Measurements from ENCODE around the gene CD4.
"Not testable (repeated sequence)": the region's sequence is repeated elsewhere in the genome, so short reads cannot be mapped to it uniquely, and the experiment has no call there.

The CD4 gene

GRCh38 chr12:6866920-6867412 lies 77.6 kb downstream of the CD4 start:
- DNase-seq (ENCODE audit: low read depth in 3 of 3) = no peak

GRCh38 chr12:6867413-6868210 lies 78.3 kb downstream of the CD4 start, which contains the start of gene TPI1:
Gene TPI1, plus strand, starts transcription at chr12:6867531. Its CDS starts 36 bp downstream, at chr12:6867567.
- peak; percentile 67 to 83 (median 67) for DNase-seq (ENCODE audit: low read depth in 3 of 3)

- DNase-seq (ENCODE audit: low read depth in 3 of 3) = no peak
Measured at GRCh38 chr12:6868211-6869048, 79.1 kb downstream of the CD4 start.

DNA sequence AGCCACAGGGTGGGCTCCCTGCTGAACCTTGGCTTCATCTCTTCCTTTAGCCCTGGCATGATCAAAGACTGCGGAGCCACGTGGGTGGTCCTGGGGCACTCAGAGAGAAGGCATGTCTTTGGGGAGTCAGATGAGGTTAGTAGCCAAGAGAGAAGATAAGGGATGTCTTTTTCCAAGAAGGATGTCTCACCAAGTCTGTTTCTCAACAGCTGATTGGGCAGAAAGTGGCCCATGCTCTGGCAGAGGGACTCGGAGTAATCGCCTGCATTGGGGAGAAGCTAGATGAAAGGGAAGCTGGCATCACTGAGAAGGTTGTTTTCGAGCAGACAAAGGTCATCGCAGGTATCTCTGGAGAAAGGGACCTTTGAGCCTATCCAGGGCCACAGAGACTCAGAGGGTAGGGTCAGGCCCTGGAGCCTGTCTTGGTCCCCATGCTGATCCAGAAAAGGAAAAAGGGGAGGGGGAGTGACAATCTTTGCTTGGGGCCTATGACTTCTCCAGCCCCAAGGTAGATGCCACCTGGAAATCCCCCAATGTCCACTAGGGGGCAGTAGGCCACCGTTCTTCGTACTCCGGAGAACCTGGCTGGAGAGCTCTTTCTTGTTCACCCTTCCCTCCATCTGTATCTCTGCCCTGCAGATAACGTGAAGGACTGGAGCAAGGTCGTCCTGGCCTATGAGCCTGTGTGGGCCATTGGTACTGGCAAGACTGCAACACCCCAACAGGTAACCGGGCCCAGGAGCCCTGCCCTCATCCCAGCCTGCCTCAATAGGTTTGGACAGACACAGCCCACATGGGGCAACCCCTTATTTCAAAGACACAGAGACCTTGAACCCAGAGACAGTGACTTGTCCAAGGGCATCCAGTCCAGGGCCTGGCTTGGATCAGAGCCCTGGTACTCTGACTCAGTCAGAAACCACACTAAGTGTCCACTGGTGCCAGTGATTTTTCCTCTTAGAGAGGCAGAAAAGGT lies 80.0 kb downstream of the CD4 start:
- DNase-seq (ENCODE audit: low read depth in 3 of 3) = peak; percentile 65 to 77 (median 73)

GRCh38 chr12:6870304-6870703 lies 81.0 kb downstream of the CD4 start:
- not testable (repeated sequence) for DNase-seq (ENCODE audit: low read depth in 3 of 3)
